Stimulated activated CD4-positive, alpha-beta T cell treated with anti-CD3 and anti-CD28 coated beads, Interleukin-1b, Interleukin-23, amount 100 ng/mL, for 1 hour (primary cell): ENCODE measurements around the gene CREB3.

Experiments used
- DNase-seq, 2 donors: peaks; one replicate each; pipeline ENCODE4 v3.0.0-alpha.2; 2020; ENCODE audit warnings: low read depth in 2 of 2

CREB3 gene

DNA sequence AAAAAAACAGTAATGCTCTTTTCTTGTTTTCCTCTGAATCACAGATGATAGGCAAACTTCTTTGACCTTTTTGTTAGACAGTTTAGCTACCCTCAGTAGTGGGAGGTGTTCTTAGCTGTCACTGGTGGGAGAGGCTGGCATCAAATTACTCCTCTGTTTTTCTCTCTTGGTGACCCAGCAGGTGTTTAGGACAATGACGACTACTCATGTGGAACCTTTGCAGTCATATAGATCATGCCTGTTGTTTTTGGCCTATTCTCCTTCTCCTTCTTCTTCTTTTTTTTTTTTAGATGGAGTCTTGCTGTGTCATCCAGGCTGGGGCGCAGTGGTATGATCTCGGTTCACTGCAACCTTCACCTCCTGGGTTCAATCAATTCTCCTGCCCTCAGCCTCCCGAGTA, 43.6 kb downstream of the CREB3 start:
- DNase-seq: no peak

DNA sequence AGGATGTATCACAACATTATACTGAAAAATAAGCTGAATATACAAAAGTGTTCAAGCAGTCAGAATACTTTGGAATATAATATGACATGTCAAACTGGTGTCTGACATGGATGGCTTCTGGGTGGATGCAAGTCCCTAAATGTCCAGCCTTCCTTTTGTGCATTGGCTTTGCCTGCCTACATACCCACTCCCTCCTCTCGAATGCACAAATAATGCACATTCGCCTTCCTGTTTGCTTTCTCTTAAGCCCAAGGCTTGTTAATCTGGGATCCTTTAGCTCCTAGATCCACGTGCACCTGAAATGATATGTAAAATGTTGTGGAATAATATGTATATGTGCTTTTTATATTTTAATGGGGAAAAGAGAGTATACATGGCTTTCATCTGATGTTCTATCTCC, 46.0 kb downstream of the CREB3 start:
- no peak for DNase-seq

DNA sequence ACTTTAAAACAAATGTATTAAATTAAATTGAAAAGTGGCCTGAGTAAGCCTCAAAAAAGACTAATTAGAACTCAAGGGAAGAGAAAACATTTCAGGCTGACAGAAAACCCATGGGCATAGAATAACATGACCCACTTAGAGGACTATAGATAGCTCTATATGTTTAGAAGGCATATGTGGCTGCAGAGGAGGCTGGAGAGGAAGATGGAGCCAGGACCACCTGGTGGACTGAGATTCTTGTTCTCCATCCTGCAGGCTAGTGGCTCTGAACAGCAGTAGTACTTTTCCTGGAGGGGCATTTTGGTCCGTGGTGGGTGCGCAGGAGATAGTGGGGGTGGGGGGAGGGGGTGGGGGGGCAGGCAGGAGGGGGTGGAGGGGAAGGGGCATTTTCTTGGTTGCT, 48.6 kb downstream of the CREB3 start:
- DNase-seq: no peak

DNA sequence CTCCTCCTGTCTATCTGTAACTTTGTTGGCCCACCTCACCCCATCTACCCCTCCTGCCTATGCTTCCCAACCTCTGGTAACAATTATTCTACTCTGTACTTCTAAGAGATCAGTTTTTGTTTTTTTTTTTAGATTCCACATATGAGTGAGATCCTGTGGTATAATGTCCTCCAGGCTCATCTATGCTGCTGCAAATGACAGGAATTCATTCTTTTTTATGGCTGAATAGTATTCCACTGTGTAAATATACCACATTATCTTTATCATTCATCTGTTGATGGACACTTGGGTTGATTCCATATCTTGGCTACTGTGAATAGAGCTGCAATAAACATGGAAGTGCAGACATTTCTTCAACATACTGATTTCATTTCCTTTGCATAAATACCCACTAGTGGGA, 51.0 kb downstream of the CREB3 start:
- DNase-seq: no peak
